ENCODE results near the gene PTGER1.
"Not testable (repeated sequence)": the region's sequence is repeated elsewhere in the genome, so short reads cannot be mapped to it uniquely, and the experiment has no call there.

Gene PTGER1

GRCh38 chr19:14473073-14473977 is 1.8 kb downstream of the PTGER1 start:
- DNase-seq = no peak

DNA sequence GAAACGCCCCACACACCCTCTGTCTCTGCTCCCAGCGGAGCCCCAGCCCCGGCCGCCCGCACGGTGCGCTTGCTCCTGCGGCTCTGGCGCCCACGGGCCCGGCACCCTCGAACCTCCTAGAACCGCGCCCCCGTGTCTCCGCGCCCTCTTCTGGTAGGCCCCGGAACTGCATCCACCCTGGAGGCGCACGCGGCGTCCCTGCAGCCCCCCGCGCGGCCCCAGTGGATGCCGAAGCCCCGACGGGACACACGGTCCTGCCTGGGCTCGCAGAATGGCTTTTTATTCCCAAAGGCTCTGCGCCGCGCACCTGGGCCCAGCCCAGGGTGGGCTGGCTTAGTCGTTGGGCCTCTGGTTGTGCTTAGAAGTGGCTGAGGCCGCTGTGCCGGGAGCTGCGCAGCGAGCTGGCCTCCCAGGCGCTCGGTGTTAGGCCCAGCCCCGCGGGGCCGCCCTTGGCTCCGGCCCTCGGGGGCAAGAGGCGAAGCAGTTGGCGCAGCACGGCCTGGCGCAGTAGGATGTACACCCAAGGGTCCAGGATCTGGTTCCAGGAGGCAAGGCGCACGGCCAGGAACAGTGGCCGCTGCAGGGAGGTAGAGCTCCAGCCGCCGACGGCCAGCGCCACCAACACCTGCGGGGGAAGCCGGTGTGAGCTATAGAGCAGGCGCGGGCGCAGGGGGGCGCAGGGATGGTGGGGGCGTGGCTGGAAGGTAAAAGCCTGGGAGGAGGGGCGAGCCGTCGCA is 2.8 kb downstream of the PTGER1 start:
- no peak for DNase-seq

DNA sequence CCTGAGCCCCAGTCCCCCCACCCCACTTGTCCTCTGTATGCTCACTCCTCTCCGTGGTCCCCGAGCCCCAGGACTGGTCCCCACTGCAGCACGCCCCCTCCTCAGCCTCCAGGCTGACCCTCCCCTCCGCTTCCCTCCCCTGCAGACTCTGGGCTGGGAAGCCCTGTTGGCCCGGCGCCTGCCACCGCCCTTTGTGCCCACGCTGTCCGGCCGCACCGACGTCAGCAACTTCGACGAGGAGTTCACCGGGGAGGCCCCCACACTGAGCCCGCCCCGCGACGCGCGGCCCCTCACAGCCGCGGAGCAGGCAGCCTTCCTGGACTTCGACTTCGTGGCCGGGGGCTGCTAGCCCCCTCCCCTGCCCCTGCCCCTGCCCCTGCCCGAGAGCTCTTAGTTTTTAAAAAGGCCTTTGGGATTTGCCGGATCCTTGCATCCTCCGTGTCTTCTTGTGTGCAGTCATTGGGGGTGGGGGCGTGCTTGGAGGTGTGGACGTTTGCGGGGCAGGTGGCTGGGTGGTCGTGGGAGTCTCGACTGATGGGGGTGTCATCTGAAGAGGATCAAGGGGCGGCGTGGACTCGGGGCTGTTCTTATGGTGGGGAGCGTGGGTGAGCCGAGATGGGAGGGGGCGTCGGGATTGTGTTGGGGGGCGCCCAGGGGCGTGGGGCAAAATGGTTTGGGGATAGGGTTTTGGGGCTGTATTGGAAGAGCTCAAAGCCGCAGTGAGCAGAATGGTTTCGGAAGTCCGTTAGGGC is 3.5 kb downstream of the PTGER1 start:
- DNase-seq = no peak

DNA sequence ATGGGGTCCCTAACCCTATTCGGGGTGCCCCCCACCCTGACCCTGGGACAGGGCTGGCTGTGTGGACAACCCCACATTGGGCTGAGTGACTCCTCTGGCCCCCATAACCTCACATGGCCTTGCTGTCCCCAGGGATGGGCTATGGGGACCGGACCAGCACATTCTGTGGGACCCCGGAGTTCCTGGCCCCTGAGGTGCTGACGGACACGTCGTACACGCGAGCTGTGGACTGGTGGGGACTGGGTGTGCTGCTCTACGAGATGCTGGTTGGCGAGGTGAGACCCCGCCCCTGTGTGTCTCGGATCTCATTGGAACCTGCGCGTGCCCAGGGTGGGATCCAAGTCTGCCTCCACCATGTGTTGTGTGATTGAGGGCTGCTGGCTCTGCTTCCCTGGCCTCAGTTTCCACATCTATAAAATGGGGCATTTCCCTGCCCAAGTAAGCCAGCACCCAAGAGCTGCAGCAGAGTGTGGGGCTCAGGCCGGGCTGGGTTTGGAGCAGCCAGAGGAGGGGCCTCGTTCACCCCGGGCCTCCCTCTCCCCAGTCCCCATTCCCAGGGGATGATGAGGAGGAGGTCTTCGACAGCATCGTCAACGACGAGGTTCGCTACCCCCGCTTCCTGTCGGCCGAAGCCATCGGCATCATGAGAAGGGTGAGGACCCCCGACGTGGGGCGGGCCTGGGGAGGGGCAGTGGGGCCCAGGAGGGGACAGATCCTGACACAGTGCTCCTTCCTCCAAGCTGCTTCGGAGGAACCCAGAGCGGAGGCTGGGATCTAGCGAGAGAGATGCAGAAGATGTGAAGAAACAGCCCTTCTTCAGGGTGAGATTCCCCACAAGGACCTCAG is 4.9 kb downstream of the PTGER1 start:
- DNase-seq = no peak

GRCh38 chr19:14467816-14468215 is 7.3 kb downstream of the PTGER1 start:
- DNase-seq = no peak

DNA sequence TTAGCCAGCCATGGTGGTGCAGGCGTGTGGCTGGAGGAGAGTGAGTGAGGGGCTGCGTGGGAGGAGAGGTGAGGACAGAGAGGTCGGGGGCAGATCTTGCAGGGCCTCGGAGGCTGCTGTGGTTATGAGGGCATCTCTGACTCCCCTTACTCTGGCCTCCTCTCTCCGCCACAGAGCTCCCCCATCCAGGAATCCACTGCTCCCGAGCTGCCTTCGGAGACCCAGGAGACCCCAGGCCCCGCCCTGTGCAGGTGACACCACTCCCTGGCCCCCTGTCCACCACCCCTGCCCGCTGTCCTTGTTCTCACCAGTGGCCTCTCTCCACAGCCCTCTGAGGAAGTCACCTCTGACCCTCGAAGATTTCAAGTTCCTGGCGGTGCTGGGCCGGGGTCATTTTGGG is 7.8 kb downstream of the PTGER1 start:
- no peak for DNase-seq

- no peak for DNase-seq
These were observed 11.4 kb downstream of the PTGER1 start for GRCh38 chr19:14463747-14464146.

GRCh38 chr19:14462401-14462800 is 12.8 kb downstream of the PTGER1 start:
- not testable (repeated sequence) for DNase-seq

- DNase-seq = no peak
These were observed 14.2 kb downstream of the PTGER1 start for GRCh38 chr19:14460935-14461334.

DNA sequence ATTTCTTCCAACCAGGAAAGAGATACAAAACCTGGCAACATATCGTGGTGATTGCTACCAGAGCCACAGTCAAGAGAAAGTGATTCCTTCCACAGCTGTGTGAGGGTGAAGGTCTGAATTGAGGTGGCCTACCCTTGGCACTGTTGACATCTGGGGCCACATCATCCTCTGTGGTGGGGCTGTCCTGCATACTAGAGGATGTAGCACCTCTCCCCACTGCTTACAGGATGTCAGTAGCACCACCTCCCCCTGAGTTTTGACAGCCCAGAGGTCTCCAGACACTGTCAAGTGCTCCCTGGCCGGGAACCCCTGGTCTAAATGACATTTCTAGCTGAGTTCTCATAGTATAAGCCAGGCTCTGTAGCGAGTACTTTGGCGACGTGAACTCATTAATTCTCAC is 15.5 kb downstream of the PTGER1 start:
- DNase-seq = no peak

DNA sequence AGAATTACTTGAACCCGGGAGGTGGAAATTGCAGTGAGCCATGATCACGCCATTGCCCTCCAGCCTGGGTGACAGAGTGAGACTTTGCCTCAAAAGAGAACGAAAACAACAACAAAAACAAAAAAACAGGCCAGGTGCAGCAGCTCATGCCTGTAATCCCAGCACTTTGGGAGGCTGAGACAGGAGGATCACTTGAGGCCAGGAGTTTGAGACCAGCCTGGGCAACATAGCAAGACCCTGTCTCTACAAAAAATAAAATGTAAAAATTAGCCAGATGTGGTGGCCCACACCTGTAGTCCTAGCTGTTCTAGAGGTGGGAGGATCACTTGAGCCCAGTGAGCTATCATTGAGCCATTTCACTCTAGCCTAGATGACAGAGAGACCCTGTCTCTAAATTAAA is 22.9 kb downstream of the PTGER1 start:
- DNase-seq = not testable (repeated sequence)

- DNase-seq = no peak
These were observed 24.3 kb downstream of the PTGER1 start for GRCh38 chr19:14450876-14451275.

DNA sequence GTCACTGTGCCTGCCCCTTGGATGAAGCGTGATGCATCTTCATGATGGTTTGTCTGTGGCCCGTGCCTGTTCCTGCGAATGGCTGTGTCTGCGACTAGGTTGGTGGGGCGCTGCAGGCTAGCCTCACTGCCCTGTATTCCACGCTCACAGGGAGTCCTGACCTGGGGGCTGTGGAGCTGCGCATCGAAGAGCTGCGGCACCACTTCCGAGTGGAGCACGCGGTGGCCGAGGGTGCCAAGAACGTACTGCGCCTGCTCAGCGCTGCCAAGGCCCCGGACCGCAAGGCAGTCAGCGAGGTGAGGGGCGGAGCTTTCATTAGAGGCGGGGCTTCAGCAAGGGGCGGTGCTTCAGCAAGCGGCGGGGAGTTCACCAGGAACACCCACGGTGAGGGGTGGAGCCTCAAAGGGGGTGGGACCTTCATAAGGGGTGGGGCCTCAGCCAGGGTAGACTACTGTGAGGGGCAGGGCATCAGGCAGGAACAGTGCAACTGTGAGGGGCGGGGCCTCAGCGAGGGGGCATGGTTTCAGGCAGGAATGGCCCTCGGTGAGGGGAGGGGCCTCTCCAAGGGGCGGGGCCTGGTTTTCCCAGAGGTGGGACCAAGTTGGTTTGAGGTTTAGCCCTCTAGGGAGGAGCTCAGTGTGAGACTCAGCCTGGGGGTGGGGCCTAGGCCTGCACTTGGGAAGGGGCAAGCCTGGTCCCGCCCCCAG is 24.8 kb downstream of the PTGER1 start:
- DNase-seq = no peak

DNA sequence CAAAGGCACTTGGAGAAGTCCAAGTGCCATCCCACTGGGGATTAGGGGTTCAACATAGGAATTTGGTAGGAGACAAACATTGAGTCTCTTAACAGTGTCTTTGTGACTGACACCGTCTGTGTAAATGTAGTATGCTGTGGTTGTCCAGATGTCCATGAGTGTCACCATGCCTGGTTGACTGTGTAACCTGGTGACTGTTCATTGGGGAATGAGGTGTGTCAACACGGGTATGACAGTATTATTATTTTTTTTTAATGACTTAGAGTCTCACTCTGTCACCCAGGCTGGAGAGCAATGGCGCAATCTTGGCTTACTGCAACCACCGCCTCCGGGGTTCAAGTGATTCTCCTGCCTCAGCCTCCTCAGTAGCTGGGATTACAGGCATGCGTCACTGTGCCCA is 25.8 kb downstream of the PTGER1 start:
- no peak for DNase-seq

DNA sequence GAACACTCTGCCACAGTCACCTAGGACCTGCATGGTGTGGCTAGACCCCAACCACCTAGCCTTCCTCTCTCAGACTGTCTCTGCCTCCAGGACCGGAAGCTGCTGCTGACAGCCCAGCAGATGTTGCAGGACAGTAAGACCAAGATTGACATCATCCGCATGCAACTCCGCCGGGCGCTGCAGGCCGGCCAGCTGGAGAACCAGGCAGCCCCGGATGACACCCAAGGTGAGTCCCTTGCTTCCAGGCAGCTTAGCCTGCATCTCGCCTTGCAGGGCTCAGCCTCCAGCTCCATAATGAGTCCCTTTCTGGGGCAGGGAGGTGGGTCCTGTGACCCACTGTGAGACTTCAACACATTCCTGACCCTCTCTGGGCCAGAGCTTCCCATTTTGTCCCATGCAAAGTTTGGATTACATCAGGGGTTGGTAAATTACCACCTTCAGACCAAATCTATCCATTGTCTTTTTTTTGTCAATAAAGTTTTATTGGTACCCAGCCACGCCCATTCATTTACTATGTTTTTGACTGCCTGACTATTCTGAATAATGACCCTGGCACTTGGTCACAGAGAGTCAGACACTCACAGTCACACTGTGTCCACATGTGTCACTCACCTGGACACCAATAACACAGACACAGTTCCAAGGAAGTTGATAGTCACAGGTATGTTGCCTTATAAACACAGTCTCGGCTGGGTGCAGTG is 28.7 kb downstream of the PTGER1 start:
- no peak for DNase-seq

- DNase-seq = no peak
These were observed 31.4 kb downstream of the PTGER1 start for GRCh38 chr19:14443632-14444216.

- no peak for DNase-seq
These were observed 32.1 kb downstream of the PTGER1 start for GRCh38 chr19:14442891-14443631.

DNA sequence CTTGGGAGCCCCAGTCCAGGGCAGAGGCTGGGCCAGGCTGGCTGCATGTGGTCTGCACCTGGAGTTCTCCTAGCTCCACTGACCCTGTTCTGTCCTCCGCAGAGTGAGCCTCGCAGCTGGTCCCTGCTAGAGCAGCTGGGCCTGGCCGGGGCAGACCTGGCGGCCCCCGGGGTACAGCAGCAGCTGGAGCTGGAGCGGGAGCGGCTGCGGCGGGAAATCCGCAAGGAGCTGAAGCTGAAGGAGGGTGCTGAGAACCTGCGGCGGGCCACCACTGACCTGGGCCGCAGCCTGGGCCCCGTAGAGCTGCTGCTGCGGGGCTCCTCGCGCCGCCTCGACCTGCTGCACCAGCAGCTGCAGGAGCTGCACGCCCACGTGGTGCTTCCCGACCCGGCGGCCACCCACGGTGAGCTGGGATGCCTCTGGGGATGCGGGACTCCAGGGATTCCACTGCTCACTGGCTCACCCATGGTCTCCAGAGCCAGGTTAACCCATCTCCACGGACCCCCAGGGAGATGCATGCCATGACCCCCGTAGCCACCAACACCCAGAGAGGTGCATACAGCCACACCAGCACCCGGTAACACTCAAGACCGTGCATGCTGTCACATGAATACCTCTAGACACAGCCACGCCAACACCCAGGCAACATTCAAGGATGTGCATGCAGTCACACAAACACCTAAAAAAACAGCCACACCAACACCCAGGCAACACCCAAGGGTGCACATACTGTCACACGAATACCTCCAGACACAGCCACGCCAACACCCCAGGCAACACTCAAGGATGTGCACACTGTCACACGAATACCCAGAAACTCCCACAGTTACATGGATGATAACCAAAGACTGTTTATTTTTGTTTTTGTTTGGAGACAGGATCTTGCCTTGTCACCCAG is 33.9 kb downstream of the PTGER1 start:
- no peak for DNase-seq

DNA sequence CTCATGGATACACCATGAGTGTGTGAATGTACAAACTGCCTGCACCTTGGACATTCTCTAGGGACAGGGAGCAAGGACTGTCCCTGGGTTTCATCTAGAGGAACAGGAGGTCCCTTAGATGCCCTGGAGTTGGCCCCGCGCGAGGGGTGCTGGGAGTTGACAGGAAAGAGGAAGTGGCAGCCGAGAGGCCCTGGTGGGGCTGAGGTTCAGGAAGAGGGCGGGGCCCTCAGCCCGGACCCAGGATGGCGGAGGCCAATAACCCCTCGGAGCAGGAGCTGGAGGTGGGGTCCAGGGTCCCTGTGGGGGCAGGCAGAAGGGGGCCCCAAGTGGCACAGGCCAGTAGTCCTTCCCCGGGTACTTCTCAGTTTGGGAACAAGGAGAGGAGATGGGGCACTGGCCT is 35.1 kb downstream of the PTGER1 start:
- DNase-seq = no peak
